AML-193 (cell line): ENCODE data around the gene LOXL1.
A peak's percentile ranks its signal among the peaks of the same experiment; 100 is the strongest.

Experiments used
- DNase-seq, 2 experiments: peaks; one replicate each; lab custom pipeline; 2025; lab: John Stamatoyannopoulos, UW

LOXL1 gene

GRCh38 chr15:73994413-73994883 lies 68.2 kb downstream of the LOXL1 start, which contains the start of gene PML:
Gene PML, plus strand, starts transcription at chr15:73994716. Its CDS starts 97 bp downstream, at chr15:73994813.
- peak; percentile 92 to 95 for DNase-seq

- peak; percentile 37 to 41 for DNase-seq
These were observed 68.8 kb downstream of the LOXL1 start for GRCh38 chr15:73994912-73995622.

GRCh38 chr15:73996267-73996666 lies 70.0 kb downstream of the LOXL1 start:
- DNase-seq, result no peak

GRCh38 chr15:73996939-73997338 lies 70.7 kb downstream of the LOXL1 start:
- peak; percentile 79 to 80 for DNase-seq

- DNase-seq, result no peak
These were observed 71.7 kb downstream of the LOXL1 start for GRCh38 chr15:73997986-73998385.
